Kidney (tissue), 14 donors: ENCODE measurements around the gene ARTN. TPM values are rescaled to one million over a fixed set of nuclear protein-coding genes. Genes with fewer than 3 reads are reported as not detected.

Experiments used
- DNase-seq, 5 donors: peaks; one replicate each; pipeline ENCODE4 v3.0.0-alpha.2; 2013 to 2020
- FAIRE-seq: peaks from 2 replicates; lab custom pipeline; 2012; peaks lifted over from hg19 to GRCh38; lab: Jason Lieb, UNC
- H3K27ac ChIP-seq, 2 donors: one replicate each; pipeline ENCODE4 v1.7.0; 2013; ENCODE audit warnings: low read depth in 2 of 2, low read length in 2 of 2, inconsistent platforms in 1 of 2
- H3K27me3 ChIP-seq: one replicate; pipeline ENCODE4 v1.7.1; 2013; ENCODE audit warnings: low read length, inconsistent platforms; ENCODE audit not compliant: control insufficient read depth, insufficient read depth
- H3K36me3 ChIP-seq, 3 donors: one replicate each; pipeline versions ENCODE4 v1.7.0 to v1.7.1; 2013; ENCODE audit warnings: low read length in 3 of 3, control low read depth in 1 of 3, inconsistent platforms in 1 of 3; ENCODE audit not compliant: insufficient read depth in 3 of 3, control insufficient read depth in 2 of 3
- H3K4me1 ChIP-seq, 3 donors: one replicate each; pipeline versions ENCODE4 v1.7.0 to v1.7.1; 2013; ENCODE audit warnings: low read length in 3 of 3, inconsistent platforms in 1 of 3, low read depth in 1 of 3; ENCODE audit not compliant: control insufficient read depth in 2 of 3, insufficient read depth in 2 of 3
- H3K4me3 ChIP-seq, 3 donors: one replicate each; pipeline versions ENCODE4 v1.7.0 to v1.8.1; 2013; ENCODE audit warnings: low read length in 3 of 3, control low read depth in 1 of 3, inconsistent platforms in 1 of 3
- H3K9ac ChIP-seq, 3 donors: one replicate each; pipeline versions ENCODE4 v1.7.0 to v1.7.1; 2013; ENCODE audit warnings: low read length in 3 of 3, control low read depth in 1 of 3, inconsistent platforms in 1 of 3
- H3K9me3 ChIP-seq, 3 donors: one replicate each; pipeline versions ENCODE4 v1.7.0 to v1.7.1; 2013; ENCODE audit warnings: low read length in 3 of 3, control low read depth in 1 of 3, inconsistent platforms in 1 of 3; ENCODE audit not compliant: control insufficient read depth in 2 of 3, insufficient read depth in 1 of 3
- intact Hi-C: fragments of 100-400 bp; cut with DNase I; formaldehyde crosslinking; loops from one replicate; pipeline ENCODE4 v1.11.1; 2022
- polyA plus RNA-seq: library from polyadenylated mRNA; stranded (reverse); fragments of 350-450 nt; fragmentation: Illumina TruSeq; extraction: RNeasy Lipid Tissue Mini Kit (QIAGEN cat#74804); gene quantifications from one replicate; pipeline ENCODE4 v1.2.3, GENCODE V29; 2014; ENCODE audit warnings: low read depth, low replicate concordance; ENCODE audit not compliant: insufficient read depth
- total RNA-seq: library from RNA; stranded (reverse); fragmentation: NEBNext Ultra II Directional; extraction: Animal tissue kit (Norgen Biotek cat#: 25700); gene quantifications from one replicate; pipeline ENCODE4 v1.2.1, GENCODE V29; 2021
- TF ChIP-seq, protein P1 (sequence below): IDR thresholded peaks from 3 replicates; pipeline ENCODE4 v1.5.1; 2012; ENCODE audit warnings: mild to moderate bottlenecking, moderate library complexity, borderline replicate concordance; ENCODE audit not compliant: insufficient read depth; ENCODE audit errors: extremely low read depth
- donor health status: control.
- donor health status: control.
- donor health status: control.
- donor health status: control.
- donor health status: control.
- donor health status: DM: yes; HTN: yes; CAD: no.
- donor health status: Normal renal cell carcinoma (clear cell type).

The ARTN gene
- total and polyA plus RNA-seq, 2 donors from 2014 or later: 1.9 to 4.3 TPM

DNA sequence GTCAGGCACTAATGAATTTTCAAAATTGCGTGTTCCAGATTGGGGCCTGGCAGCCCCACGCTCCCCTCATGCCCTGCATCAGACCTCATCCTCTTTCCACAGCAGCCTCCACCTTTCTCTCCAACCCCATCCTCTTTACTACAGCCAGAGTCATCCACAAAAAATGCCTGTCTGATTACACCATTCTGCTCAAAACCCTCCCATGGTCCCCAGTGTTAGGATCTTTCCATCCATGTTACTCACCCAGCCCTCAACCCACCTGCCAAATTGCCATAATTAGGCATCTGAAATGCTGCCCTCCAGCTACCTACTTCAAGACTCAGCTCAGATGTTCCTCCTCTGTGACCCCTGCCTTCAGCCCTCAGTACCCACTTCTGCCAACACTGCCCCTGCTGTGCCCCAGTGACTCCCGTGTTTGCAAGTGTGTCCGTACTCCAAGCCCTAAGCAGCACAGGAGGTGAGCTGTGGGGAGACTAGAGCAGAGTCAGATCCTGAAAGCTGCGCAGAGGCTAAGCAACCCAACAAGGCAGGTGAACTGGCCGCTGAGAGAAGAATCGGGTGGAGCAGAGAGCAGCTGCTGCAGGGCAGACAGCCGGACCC is 715 bp upstream of the ARTN start:
- Histone ChIP-seq H3K36me3 (no peaks in the 10 kb centered on the region), H3K4me3 (peak overlapping the region in 2 of 3 donors; percentile 20 to 54), H3K27me3 (no peaks in the 10 kb centered on the region), H3K9me3 (no peaks in the 10 kb centered on the region), H3K9ac (peak overlapping the region in 1 of 3 donors; percentile 51), H3K4me1 (peaks cover 0 to 26% (median 16%) of the 10 kb centered on the region in 3 donors), H3K27ac (no peak overlapping the region)
- peak in 2 of 5 donors; percentile 26 to 29 for DNase-seq
- intact Hi-C loops: loop anchor here (5.0 kb wide), 1 partner anchor 166 kb away; no protein-coding TSS in a partner anchor
- no peak for FAIRE-seq
- TF ChIP-seq, protein P1, sequence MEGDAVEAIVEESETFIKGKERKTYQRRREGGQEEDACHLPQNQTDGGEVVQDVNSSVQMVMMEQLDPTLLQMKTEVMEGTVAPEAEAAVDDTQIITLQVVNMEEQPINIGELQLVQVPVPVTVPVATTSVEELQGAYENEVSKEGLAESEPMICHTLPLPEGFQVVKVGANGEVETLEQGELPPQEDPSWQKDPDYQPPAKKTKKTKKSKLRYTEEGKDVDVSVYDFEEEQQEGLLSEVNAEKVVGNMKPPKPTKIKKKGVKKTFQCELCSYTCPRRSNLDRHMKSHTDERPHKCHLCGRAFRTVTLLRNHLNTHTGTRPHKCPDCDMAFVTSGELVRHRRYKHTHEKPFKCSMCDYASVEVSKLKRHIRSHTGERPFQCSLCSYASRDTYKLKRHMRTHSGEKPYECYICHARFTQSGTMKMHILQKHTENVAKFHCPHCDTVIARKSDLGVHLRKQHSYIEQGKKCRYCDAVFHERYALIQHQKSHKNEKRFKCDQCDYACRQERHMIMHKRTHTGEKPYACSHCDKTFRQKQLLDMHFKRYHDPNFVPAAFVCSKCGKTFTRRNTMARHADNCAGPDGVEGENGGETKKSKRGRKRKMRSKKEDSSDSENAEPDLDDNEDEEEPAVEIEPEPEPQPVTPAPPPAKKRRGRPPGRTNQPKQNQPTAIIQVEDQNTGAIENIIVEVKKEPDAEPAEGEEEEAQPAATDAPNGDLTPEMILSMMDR: no peak

DNA sequence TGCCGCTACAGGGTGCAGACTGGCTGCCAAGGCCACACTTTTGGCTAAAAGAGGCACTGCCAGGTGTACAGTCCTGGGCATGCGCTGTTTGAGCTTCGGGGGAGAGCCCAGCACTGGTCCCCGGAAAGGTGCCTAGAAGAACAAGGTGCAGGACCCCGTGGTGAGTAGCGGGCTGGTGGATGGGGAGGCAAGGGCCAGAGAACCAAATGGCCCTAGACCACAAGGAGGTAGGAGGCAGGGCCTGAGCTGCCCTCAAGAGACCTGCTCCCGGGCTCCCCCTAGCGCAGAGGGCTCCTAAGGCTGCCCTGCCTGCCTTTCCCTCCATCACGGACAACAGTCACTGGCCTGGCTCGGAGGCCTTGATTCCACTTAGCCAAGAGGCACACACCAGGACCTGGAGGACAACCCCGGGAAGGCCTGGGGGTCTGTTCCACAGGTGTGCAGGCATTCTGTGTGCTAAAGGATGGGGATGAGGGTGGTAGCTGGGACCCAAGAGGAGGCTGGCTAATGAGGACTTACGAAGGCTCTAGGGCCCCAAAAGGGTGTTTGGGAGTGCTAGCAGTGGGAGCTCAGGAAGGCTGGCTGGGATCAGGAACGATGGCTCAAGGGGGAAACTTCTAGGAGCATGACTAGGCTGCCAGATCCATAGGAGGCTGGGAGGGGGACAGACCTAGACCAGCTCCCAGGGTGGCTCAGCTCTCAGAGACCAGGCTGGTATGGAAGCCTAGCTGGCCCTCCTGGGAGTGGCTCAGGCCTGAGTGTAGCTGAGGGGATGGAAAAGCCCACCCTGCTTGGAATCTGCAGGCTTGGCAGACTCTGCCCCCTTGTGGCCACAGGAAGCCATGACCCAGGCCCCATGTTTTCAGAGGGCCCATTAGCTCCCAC is 742 bp downstream of the ARTN start:
- TF ChIP-seq, protein P1: peak; percentile 87
- Histone ChIP-seq H3K27me3 (no peaks in the 10 kb centered on the region), H3K9ac (no peak overlapping the region), H3K27ac (no peak overlapping the region), H3K4me3 (no peak overlapping the region), H3K9me3 (no peaks in the 10 kb centered on the region), H3K4me1 (peaks cover 0 to 33% (median 21%) of the 10 kb centered on the region in 3 donors), H3K36me3 (no peaks in the 10 kb centered on the region)
- DNase-seq (peak; percentile 82 to 88 (median 83)), FAIRE-seq (no peak)
- intact Hi-C loops: loop anchor here (5.0 kb wide), 1 partner anchor 167 kb away; no protein-coding TSS in a partner anchor

DNA sequence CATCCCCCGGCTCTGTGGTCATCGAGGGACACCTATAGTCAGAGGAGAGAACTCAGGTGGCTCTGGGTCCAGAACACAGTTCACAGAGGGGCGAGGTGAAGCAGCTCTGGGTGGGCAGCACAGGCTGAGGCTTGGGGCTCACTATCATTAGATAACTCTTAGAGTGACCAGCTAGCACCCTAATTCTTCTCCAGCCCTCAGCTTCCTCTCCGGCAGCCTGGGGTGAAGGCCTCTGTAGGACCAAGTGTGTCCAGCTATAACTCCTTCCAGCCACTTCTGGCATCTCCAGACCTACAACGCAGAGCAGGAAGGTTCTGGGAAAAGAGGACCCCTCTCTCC is 1.4 kb downstream of the ARTN start:
- Histone ChIP-seq H3K4me1 (peaks cover 0 to 33% (median 21%) of the 10 kb centered on the region in 3 donors), H3K4me3 (no peak overlapping the region), H3K36me3 (no peaks in the 10 kb centered on the region), H3K9ac (peak overlapping the region in 1 of 3 donors; percentile 14), H3K27ac (no peak overlapping the region), H3K9me3 (no peaks in the 10 kb centered on the region), H3K27me3 (no peaks in the 10 kb centered on the region)
- DNase-seq: no peak
- TF ChIP-seq, protein P1: no peak
- no peak for FAIRE-seq
- intact Hi-C loops: loop anchor here (5.0 kb wide), 1 partner anchor 168 kb away; no protein-coding TSS in a partner anchor
